ENCODE data around the gene CD151.

CD151 gene

GRCh38 chr11:803770-804598, 28.8 kb upstream of the CD151 start:
- Mint-ChIP-seq H3K27ac (peak overlapping the region; percentile 26 to 31), H3K27me3 (no peaks in the 10 kb centered on the region), H3K4me1 (peaks cover 59% of the 10 kb centered on the region), H3K9me3 (no peaks in the 10 kb centered on the region), H3K4me3 (peak overlapping the region; percentile 84)
- ATAC-seq (no peak), DNase-seq (no peak)

GRCh38 chr11:804599-804964, 28.2 kb upstream of the CD151 start:
- DNase-seq (no peak), ATAC-seq (no peak)
- peaks cover 61% of the 10 kb centered on the region for H3K4me1 Mint-ChIP-seq
- peak overlapping the region; percentile 84 for H3K4me3 Mint-ChIP-seq
- no peaks in the 10 kb centered on the region for H3K27me3 Mint-ChIP-seq
- peak overlapping the region; percentile 26 to 76 for H3K27ac Mint-ChIP-seq
- H3K9me3 Mint-ChIP-seq, result no peaks in the 10 kb centered on the region

- no peak for DNase-seq
- no peaks in the 10 kb centered on the region for H3K27me3 Mint-ChIP-seq
- no peaks in the 10 kb centered on the region for H3K9me3 Mint-ChIP-seq
- H3K4me1 Mint-ChIP-seq, result peaks cover 75% of the 10 kb centered on the region
- ATAC-seq, result no peak
- peak overlapping the region; percentile 98 to 99 for H3K27ac Mint-ChIP-seq
- H3K4me3 Mint-ChIP-seq, result peak overlapping the region; percentile 88 to 89
Observed at GRCh38 chr11:808427-809286, 24.1 kb upstream of the CD151 start.

GRCh38 chr11:809287-810039, 23.3 kb upstream of the CD151 start, which contains the start of gene RPLP2:
Gene RPLP2, plus strand, starts transcription at chr11:809967. Its CDS starts 268 bp downstream, at chr11:810235.
- H3K4me3 Mint-ChIP-seq, result peak within 1 kb of the TSS; percentile 88 to 89
- H3K9me3 Mint-ChIP-seq, result no peaks in the 10 kb centered on the region
- no peaks in the 10 kb centered on the region for H3K27me3 Mint-ChIP-seq
- ATAC-seq (peak; percentile 87), DNase-seq (peak; percentile 97 to 98)
- peak within 1 kb of the TSS; percentile 98 to 99 for H3K27ac Mint-ChIP-seq
- H3K4me1 Mint-ChIP-seq, result peaks cover 71% of the 10 kb centered on the region

DNA sequence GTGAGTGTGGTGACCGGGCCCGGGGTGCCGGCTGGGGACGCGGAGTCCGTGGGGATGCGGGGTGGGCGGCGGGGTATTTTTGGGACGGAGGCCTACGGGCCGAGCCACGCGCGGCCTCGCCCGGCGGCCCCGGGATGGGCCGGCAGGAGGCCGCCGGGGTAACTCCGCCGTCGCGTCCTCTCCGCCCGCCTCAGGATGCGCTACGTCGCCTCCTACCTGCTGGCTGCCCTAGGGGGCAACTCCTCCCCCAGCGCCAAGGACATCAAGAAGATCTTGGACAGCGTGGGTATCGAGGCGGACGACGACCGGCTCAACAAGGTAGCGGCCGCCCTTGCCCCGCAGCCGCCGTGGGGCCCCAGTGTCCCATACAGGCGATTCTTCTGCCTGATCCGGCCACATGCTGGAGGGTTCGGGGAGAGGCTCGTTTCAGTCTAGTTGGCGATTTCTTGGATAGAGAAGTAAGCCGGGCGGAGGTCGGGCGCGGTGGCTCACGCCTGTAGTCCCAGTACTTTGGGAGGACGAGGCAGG, 22.6 kb upstream of the CD151 start:
- Mint-ChIP-seq H3K27me3 (no peaks in the 10 kb centered on the region), H3K9me3 (no peaks in the 10 kb centered on the region), H3K4me3 (peak overlapping the region; percentile 88 to 89), H3K27ac (peak overlapping the region; percentile 98 to 99), H3K4me1 (peaks cover 70% of the 10 kb centered on the region)
- peak; percentile 7 for ATAC-seq
- no peak for DNase-seq

GRCh38 chr11:811446-812245, 21.1 kb upstream of the CD151 start:
- Mint-ChIP-seq H3K4me1 (peaks cover 59% of the 10 kb centered on the region), H3K27ac (peak overlapping the region; percentile 85 to 99), H3K4me3 (peak overlapping the region; percentile 88 to 89), H3K27me3 (no peaks in the 10 kb centered on the region), H3K9me3 (no peaks in the 10 kb centered on the region)
- ATAC-seq (no peak), DNase-seq (no peak)

GRCh38 chr11:812390-812789, 20.4 kb upstream of the CD151 start:
- Mint-ChIP-seq H3K27me3 (no peaks in the 10 kb centered on the region), H3K4me1 (peaks cover 53% of the 10 kb centered on the region), H3K27ac (peak overlapping the region in 1 of 2 donors; percentile 83), H3K9me3 (no peaks in the 10 kb centered on the region), H3K4me3 (peak overlapping the region; percentile 49 to 88)
- ATAC-seq (no peak), DNase-seq (no peak)

GRCh38 chr11:813072-813455, 19.7 kb upstream of the CD151 start:
- peaks cover 53% of the 10 kb centered on the region for H3K4me1 Mint-ChIP-seq
- no peak for DNase-seq
- no peaks in the 10 kb centered on the region for H3K9me3 Mint-ChIP-seq
- no peaks in the 10 kb centered on the region for H3K27me3 Mint-ChIP-seq
- ATAC-seq, result no peak
- H3K4me3 Mint-ChIP-seq, result no peak overlapping the region
- no peak overlapping the region for H3K27ac Mint-ChIP-seq

DNA sequence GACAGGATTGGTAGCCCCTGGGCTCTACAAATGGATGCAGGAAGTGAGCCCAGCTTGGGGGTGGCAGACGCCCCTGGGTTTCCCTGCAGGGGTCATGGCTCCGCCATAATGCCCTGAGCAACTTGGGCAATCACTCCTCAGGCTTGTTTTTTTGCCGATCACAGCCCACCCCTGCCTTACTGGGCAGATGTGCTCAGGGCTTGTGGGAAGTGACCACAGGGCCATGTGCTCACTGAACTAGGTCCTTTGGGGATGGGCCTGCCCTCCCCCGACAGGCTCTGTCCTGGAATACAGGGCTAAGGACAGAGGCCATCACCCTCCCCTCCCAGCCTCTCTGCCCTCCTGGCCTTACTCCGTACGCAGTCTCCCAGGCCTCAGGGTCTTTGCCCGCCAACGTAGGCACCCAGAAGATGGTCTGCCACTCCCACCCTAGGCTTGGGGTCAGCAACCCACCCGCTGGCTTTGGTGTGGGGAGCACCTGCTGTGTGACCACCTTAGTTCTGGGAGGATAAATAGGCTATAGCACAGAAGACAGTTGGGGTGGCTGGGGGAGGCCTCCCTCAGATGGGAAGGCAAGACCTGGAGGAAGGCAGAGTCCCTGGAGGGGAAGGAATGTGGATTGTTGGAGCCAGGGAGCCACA, 19.2 kb upstream of the CD151 start:
- peaks cover 53% of the 10 kb centered on the region for H3K4me1 Mint-ChIP-seq
- H3K4me3 Mint-ChIP-seq, result no peak overlapping the region
- no peaks in the 10 kb centered on the region for H3K9me3 Mint-ChIP-seq
- H3K27me3 Mint-ChIP-seq, result no peaks in the 10 kb centered on the region
- DNase-seq, result no peak
- H3K27ac Mint-ChIP-seq, result peak overlapping the region in 1 of 2 donors; percentile 28
- ATAC-seq, result no peak

DNA sequence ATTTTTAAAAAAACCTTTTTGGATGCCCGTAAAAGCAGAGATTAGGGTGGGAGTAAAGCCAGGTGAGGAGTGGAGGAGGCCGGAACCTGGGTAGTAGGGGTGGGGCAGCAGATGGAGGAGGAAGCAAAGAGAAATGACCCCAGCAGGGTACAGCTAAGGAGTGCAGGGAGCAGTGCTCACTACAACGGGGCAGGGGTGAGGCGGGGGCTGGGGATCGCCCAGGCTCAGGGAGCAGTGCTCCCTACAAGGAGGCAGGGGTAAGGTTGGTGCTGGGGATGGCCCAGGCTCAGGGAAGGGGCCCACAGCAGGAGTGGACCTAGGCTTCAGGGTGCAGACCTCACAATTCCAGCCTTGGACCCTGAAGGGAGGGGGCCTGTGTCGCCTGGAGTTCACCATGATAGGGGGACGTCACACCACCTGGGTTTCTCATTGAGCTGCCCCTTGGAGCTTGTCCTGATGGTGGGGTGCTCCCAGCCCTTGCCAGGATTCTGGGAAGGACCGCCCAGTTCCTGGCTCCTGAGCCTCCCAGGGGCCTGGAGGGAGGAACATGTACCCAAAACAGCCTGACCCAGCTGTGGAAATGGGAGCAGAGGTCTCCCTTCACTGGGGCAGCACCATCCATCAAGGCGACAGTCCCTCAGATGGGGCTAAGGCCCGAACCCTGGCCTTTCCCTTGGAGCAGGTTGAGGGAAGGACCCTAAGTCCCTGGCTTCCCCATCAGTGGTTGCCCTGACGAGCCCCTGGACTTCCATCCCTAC, 16.9 kb upstream of the CD151 start:
- H3K4me3 Mint-ChIP-seq, result no peak overlapping the region

GRCh38 chr11:816433-816779, 16.3 kb upstream of the CD151 start:
- Mint-ChIP-seq H3K4me3 (no peak overlapping the region), H3K9me3 (no peaks in the 10 kb centered on the region), H3K4me1 (peaks cover 52% of the 10 kb centered on the region), H3K27ac (no peak overlapping the region), H3K27me3 (no peaks in the 10 kb centered on the region)
- DNase-seq (no peak), ATAC-seq (no peak)

More for the DNA sequence above, 16.9 kb upstream of the CD151 start:
- Mint-ChIP-seq H3K9me3 (no peaks in the 10 kb centered on the region), H3K27ac (no peak overlapping the region), H3K4me1 (peaks cover 52% of the 10 kb centered on the region), H3K27me3 (no peaks in the 10 kb centered on the region)
- DNase-seq (no peak), ATAC-seq (no peak)

GRCh38 chr11:818396-819128, 14.2 kb upstream of the CD151 start, which contains the start of gene PNPLA2:
Gene PNPLA2, plus strand, starts transcription at chr11:818914. Its CDS starts 805 bp downstream, at chr11:819719.
- peaks cover 43% of the 10 kb centered on the region for H3K4me1 Mint-ChIP-seq
- no peaks in the 10 kb centered on the region for H3K27me3 Mint-ChIP-seq
- DNase-seq (no peak), ATAC-seq (no peak)
- H3K27ac Mint-ChIP-seq, result peak within 1 kb of the TSS in 1 of 2 donors; percentile 96
- H3K9me3 Mint-ChIP-seq, result no peaks in the 10 kb centered on the region
- H3K4me3 Mint-ChIP-seq, result peak within 1 kb of the TSS; percentile 87 to 93
